Neural progenitor cell (in vitro differentiated cells): Measurements from ENCODE around the gene LDAF1. TPM values are rescaled to one million over a fixed set of nuclear protein-coding genes. Genes with fewer than 3 reads are reported as not detected.
A peak's percentile ranks its signal among the peaks of the same experiment; 100 is the strongest.

ENCODE experiments used
- DNase-seq: peaks from one replicate; pipeline ENCODE4 v3.0.0-alpha.2; 2016; ENCODE audit warnings: low spot score
- H2AFZ ChIP-seq: fragments of 200-600 bp; sonication (generic); replicated peaks from 2 replicates; pipeline ENCODE4 v1.6.1; 2016; ENCODE audit warnings: antibody characterized with exemption
- H3F3A ChIP-seq: fragments of 200-600 bp; sonication (generic); 2 replicates; pipeline ENCODE4 v1.6.1; 2016; ENCODE audit warnings: antibody characterized with exemption, low read depth
- H3K27ac ChIP-seq: fragments of 200-600 bp; sonication (generic); 2 replicates; pipeline ENCODE4 v1.5.1; 2016; ENCODE audit warnings: mild to moderate bottlenecking
- H3K27me3 ChIP-seq: fragments of 200-600 bp; sonication (generic); 2 replicates; pipeline ENCODE4 v1.6.1; 2016; ENCODE audit warnings: mild to moderate bottlenecking, moderate library complexity
- H3K36me3 ChIP-seq: fragments of 200-600 bp; sonication (generic); 2 replicates; pipeline ENCODE4 v1.5.1; 2016
- H3K4me1 ChIP-seq: fragments of 200-600 bp; sonication (generic); 2 replicates; pipeline ENCODE4 v1.6.1; 2016; ENCODE audit warnings: mixed run types
- H3K4me2 ChIP-seq: fragments of 200-600 bp; sonication (generic); 2 replicates; pipeline ENCODE4 v1.6.1; 2016
- H3K4me3 ChIP-seq: fragments of 200-600 bp; sonication (generic); 2 replicates; pipeline ENCODE4 v1.5.1; 2016
- H3K79me2 ChIP-seq: fragments of 200-600 bp; sonication (generic); 2 replicates; pipeline ENCODE4 v1.6.1; 2016; ENCODE audit warnings: low read depth
- H3K9ac ChIP-seq: fragments of 200-600 bp; sonication (generic); 2 replicates; pipeline ENCODE4 v1.6.1; 2016
- H3K9me3 ChIP-seq: fragments of 200-600 bp; sonication (generic); 2 replicates; pipeline ENCODE4 v1.5.1; 2016; ENCODE audit warnings: low read depth
- H4K20me1 ChIP-seq: fragments of 200-600 bp; sonication (generic); 2 replicates; pipeline ENCODE4 v1.6.1; 2016; ENCODE audit warnings: low read depth
- H3K27ac Mint-ChIP-seq: 3 replicates; pipeline ENCODE4 v1.8.0; 2021; ENCODE audit warnings: mixed read lengths
- H3K27me3 Mint-ChIP-seq: 2 replicates; pipeline ENCODE4 v1.8.0; 2022; ENCODE audit warnings: low read depth, mild to moderate bottlenecking, inconsistent platforms, moderate library complexity, mixed read lengths; ENCODE audit not compliant: insufficient read depth
- H3K36me3 Mint-ChIP-seq: 3 replicates; pipeline ENCODE4 v1.8.0; 2021; ENCODE audit warnings: mixed read lengths
- H3K4me1 Mint-ChIP-seq: 3 replicates; pipeline ENCODE4 v1.8.0; 2021; ENCODE audit warnings: mixed read lengths
- H3K4me3 Mint-ChIP-seq: 3 replicates; pipeline ENCODE4 v1.8.0; 2021; ENCODE audit warnings: mild to moderate bottlenecking, moderate library complexity, mixed read lengths
- H3K9me3 Mint-ChIP-seq: 3 replicates; pipeline ENCODE4 v1.8.0; 2020; ENCODE audit warnings: mixed read lengths
- EZH2 ChIP-seq: fragments of 200-600 bp; sonication (generic); IDR thresholded peaks from 2 replicates; pipeline ENCODE4 v1.6.1; 2017; ENCODE audit warnings: antibody characterized with exemption, mild to moderate bottlenecking, moderate library complexity
- EZH2phosphoT487 ChIP-seq: fragments of 200-600 bp; sonication (generic); IDR thresholded peaks from 2 replicates; pipeline ENCODE4 v1.6.1; 2017; ENCODE audit warnings: antibody characterized with exemption
- total RNA-seq: library from RNA; depleted of rRNA; stranded (reverse); fragments of >200 nt; gene quantifications from 2 replicates; pipeline ENCODE4 v1.2.3, GENCODE V29; 2015; ENCODE audit warnings: low replicate concordance
- TF ChIP-seq, protein P1 (sequence below): fragments of 200-600 bp; sonication (generic); IDR thresholded peaks from 2 replicates; pipeline ENCODE4 v1.5.1; 2017; ENCODE audit warnings: antibody characterized with exemption, mild to moderate bottlenecking

The LDAF1 gene
- total RNA-seq, 1 donor from 2014 or later: 34.8 TPM

- peaks cover 20% of the 10 kb centered on the region for H3K4me1 Mint-ChIP-seq
- Histone ChIP-seq H3K4me3 (no peak overlapping the region), H3K9ac (no peak overlapping the region), H3F3A (peaks cover 8% of the 10 kb centered on the region), H4K20me1 (no peaks in the 10 kb centered on the region), H3K36me3 (no peaks in the 10 kb centered on the region), H2AFZ (no peak overlapping the region), H3K27ac (no peak overlapping the region), H3K27me3 (no peaks in the 10 kb centered on the region), H3K9me3 (no peaks in the 10 kb centered on the region), H3K4me2 (no peak overlapping the region), H3K4me1 (peaks cover 18% of the 10 kb centered on the region), H3K79me2 (no peaks in the 10 kb centered on the region)
- H3K36me3 Mint-ChIP-seq: no peaks in the 10 kb centered on the region
- no peak overlapping the region for H3K27ac Mint-ChIP-seq
- H3K9me3 Mint-ChIP-seq: peaks cover 2% of the 10 kb centered on the region
- peaks cover 2% of the 10 kb centered on the region for H3K27me3 Mint-ChIP-seq
- DNase-seq: no peak
- H3K4me3 Mint-ChIP-seq: no peak overlapping the region
- TF ChIP-seq EZH2phosphoT487 (no peak), EZH2 (no peak)
- TF ChIP-seq, protein P1, sequence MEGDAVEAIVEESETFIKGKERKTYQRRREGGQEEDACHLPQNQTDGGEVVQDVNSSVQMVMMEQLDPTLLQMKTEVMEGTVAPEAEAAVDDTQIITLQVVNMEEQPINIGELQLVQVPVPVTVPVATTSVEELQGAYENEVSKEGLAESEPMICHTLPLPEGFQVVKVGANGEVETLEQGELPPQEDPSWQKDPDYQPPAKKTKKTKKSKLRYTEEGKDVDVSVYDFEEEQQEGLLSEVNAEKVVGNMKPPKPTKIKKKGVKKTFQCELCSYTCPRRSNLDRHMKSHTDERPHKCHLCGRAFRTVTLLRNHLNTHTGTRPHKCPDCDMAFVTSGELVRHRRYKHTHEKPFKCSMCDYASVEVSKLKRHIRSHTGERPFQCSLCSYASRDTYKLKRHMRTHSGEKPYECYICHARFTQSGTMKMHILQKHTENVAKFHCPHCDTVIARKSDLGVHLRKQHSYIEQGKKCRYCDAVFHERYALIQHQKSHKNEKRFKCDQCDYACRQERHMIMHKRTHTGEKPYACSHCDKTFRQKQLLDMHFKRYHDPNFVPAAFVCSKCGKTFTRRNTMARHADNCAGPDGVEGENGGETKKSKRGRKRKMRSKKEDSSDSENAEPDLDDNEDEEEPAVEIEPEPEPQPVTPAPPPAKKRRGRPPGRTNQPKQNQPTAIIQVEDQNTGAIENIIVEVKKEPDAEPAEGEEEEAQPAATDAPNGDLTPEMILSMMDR: no peak
Measured at GRCh38 chr16:21223787-21224186, 65.3 kb downstream of the LDAF1 start.

DNA sequence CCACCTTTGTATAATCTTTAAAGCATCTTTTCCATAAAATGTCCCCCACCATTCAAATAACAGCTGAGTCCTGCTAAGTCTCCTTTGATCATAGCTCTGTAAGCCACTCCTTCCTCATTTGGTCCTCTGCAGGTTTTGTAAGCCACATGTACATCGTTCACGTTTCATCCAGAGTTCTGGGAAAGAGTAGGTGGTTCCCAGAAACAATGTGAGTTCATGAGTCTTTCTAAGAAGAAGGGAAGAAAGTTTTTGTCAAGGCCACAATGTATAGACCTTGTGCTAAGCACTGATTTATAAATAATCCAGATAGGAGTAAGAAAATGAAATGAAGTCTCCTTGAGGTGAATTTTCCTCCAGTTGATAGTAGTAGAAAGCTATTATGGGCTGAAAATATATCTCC, 66.3 kb downstream of the LDAF1 start:
- Mint-ChIP-seq H3K36me3 (no peaks in the 10 kb centered on the region), H3K4me1 (peaks cover 20% of the 10 kb centered on the region), H3K4me3 (no peak overlapping the region), H3K27ac (no peak overlapping the region), H3K9me3 (peaks cover 2% of the 10 kb centered on the region), H3K27me3 (peaks cover 2% of the 10 kb centered on the region)
- Histone ChIP-seq H3K36me3 (no peaks in the 10 kb centered on the region), H3K27ac (no peak overlapping the region), H4K20me1 (no peaks in the 10 kb centered on the region), H3K4me2 (no peak overlapping the region), H3F3A (peaks cover 8% of the 10 kb centered on the region), H3K79me2 (no peaks in the 10 kb centered on the region), H2AFZ (no peak overlapping the region), H3K27me3 (no peaks in the 10 kb centered on the region), H3K9me3 (no peaks in the 10 kb centered on the region), H3K9ac (no peak overlapping the region), H3K4me3 (no peak overlapping the region), H3K4me1 (peaks cover 18% of the 10 kb centered on the region)
- no peak for DNase-seq
- no peak for TF ChIP-seq EZH2phosphoT487
- TF ChIP-seq, protein P1: no peak
- no peak for TF ChIP-seq EZH2

DNA sequence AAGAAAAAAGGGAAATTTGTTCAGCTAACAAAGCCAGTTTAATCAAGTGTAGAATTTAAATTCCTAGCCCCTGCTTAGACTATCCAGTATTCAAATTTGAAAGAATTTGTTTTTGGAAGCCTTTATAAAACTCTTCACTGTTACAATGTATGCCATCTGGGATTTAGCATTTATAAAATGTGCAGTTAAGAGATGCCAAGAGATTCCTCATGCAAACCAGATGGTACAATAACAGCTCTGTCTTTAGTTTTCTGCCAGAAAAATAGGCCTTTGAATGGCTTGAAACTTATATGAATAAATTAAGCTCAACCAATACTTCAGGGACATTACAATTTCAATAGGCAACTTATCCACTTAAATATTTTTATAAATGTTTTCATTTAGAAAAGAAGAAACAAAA, 68.3 kb downstream of the LDAF1 start:
- H3K4me1 ChIP-seq: peaks cover 18% of the 10 kb centered on the region
- no peaks in the 10 kb centered on the region for H4K20me1 ChIP-seq

More for the DNA sequence above, 68.3 kb downstream of the LDAF1 start:
- no peaks in the 10 kb centered on the region for H3K36me3 Mint-ChIP-seq
- Histone ChIP-seq H3K9me3 (no peaks in the 10 kb centered on the region), H3K4me3 (no peak overlapping the region), H3K79me2 (no peaks in the 10 kb centered on the region), H3K4me2 (no peak overlapping the region), H3K27me3 (no peaks in the 10 kb centered on the region), H3K9ac (no peak overlapping the region), H3K36me3 (no peaks in the 10 kb centered on the region), H2AFZ (peak overlapping the region; percentile 3), H3F3A (peaks cover 8% of the 10 kb centered on the region), H3K27ac (no peak overlapping the region)
- peaks cover 2% of the 10 kb centered on the region for H3K27me3 Mint-ChIP-seq
- no peaks in the 10 kb centered on the region for H3K9me3 Mint-ChIP-seq
- peaks cover 17% of the 10 kb centered on the region for H3K4me1 Mint-ChIP-seq
- H3K4me3 Mint-ChIP-seq: no peak overlapping the region
- H3K27ac Mint-ChIP-seq: no peak overlapping the region
- TF ChIP-seq, protein P1: no peak
- TF ChIP-seq EZH2 (no peak), EZH2phosphoT487 (no peak)
- no peak for DNase-seq
